ENCODE results near the gene KLHL3. TPM values are rescaled to one million over a fixed set of nuclear protein-coding genes. Genes with fewer than 3 reads are reported as not detected.

Gene KLHL3
- total RNA-seq, 6 donors from 2014 or later, result 2.7 to 17.8 (median 5.2) TPM

DNA sequence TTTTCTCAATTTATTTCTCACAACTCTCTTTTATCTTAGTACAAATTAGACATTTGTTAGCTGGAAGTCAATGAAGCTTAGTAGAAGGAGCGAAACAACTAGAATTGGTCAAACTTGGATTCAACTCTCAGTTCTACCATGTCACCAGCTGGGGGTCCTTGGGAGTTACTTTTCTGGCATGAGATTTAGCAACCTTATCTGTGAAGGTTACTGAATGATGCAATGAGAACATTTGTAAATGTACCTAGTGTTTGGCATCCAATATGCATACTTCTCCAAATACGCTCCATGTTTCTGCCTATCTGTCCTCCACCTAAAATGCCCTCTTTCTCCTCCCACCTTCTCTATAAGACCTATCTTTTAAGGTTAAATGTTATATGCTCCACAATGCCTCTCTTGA lies 12.0 kb upstream of the KLHL3 start:
- TF ChIP-seq, protein P1, sequence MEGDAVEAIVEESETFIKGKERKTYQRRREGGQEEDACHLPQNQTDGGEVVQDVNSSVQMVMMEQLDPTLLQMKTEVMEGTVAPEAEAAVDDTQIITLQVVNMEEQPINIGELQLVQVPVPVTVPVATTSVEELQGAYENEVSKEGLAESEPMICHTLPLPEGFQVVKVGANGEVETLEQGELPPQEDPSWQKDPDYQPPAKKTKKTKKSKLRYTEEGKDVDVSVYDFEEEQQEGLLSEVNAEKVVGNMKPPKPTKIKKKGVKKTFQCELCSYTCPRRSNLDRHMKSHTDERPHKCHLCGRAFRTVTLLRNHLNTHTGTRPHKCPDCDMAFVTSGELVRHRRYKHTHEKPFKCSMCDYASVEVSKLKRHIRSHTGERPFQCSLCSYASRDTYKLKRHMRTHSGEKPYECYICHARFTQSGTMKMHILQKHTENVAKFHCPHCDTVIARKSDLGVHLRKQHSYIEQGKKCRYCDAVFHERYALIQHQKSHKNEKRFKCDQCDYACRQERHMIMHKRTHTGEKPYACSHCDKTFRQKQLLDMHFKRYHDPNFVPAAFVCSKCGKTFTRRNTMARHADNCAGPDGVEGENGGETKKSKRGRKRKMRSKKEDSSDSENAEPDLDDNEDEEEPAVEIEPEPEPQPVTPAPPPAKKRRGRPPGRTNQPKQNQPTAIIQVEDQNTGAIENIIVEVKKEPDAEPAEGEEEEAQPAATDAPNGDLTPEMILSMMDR (IDR thresholded peaks at IDR 0.05), result no peak
- no peak for TF ChIP-seq EP300 (IDR thresholded peaks at IDR 0.05)
- DNase-seq (no peak), ATAC-seq (ENCODE audit: low FRiP score in 2 of 2) (no peak)
- Histone ChIP-seq H3K27ac (no peak overlapping the region), H3K36me3 (no peaks in the 10 kb centered on the region), H3K4me3 (no peak overlapping the region), H3K4me1 (peaks cover 17 to 35% (median 22%) of the 10 kb centered on the region in 4 donors), H3K27me3 (no peaks in the 10 kb centered on the region), H3K9me3 (no peaks in the 10 kb centered on the region)
- 93 to 97% methylated on average over 2 of the region's 2 CpGs for WGBS, 2 donors

DNA sequence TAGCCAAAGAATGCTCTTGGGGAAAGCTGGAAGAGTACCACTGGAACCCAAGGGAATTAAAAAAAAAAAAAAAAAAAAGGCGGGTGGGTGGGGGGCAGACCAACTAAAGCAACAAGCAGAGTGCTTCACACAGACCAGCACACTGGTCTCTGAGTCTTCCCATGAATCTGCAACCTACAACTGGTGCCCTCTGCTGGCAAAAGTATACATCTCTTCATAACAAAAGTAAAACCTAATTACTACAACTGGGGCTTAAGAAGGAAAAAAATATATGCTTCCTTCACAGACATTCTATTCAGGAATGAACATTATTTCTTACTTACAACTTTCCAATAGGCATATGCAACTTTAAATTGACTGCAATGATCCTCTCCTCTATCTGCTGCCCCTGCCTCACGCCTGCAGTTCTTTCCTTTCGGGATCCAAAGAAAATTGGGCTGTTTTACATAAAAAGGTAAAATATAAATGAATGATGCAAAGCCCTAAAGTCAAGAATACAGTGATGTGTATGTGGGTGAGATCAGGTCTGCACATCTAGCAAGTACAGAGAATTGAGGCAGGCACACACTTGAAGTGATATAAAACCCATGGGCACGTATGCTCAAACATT lies 7.2 kb upstream of the KLHL3 start:
- no peaks in the 10 kb centered on the region for H3K36me3 ChIP-seq
- H3K27me3 ChIP-seq, result no peaks in the 10 kb centered on the region
- peak; percentile 83 to 87 for ATAC-seq (ENCODE audit: low FRiP score in 2 of 2)
- peak in 1 of 2 donors; percentile 38 for DNase-seq
- 72 to 73% methylated on average over 4 of the region's 4 CpGs for WGBS, 2 donors
- peaks cover 0 to 3% (median under 1%) of the 10 kb centered on the region in 4 donors for H3K4me1 ChIP-seq
- peaks cover 0 to under 1% (median 0%) of the 10 kb centered on the region in 4 donors for H3K9me3 ChIP-seq
- TF ChIP-seq, protein P1 (IDR thresholded peaks at IDR 0.05), result peak; percentile 27 to 64 (median 47)
- no peak for TF ChIP-seq POLR2A (IDR thresholded peaks at IDR 0.05)
- TF ChIP-seq POLR2AphosphoS5 (IDR thresholded peaks at IDR 0.05), result no peak
- H3K27ac ChIP-seq, result no peak overlapping the region
- no peak overlapping the region for H3K4me3 ChIP-seq

DNA sequence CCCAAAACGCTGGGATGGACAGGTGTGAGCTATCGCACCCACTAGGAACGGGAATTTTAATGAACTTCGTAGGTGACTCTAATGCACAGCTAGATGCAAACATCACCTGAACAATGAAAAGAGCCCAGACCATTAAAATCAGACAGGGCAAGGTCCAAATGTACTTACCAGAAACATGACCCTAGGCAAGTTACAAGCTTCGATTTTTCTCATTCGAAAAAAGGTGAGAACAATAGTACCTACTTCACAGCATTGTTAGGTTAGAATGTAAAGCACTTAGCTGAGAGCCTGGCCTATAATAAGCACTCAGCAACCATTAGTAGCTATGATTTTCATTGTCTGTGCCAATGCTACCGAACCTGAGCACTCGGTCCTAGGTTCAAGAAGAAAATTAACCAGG lies 5.8 kb upstream of the KLHL3 start:
- TF ChIP-seq POLR2A (IDR thresholded peaks at IDR 0.05), result no peak
- 82 to 87% methylated on average over 8 of the region's 8 CpGs for WGBS, 2 donors
- Histone ChIP-seq H3K27me3 (no peaks in the 10 kb centered on the region), H3K4me3 (no peak overlapping the region), H3K36me3 (no peaks in the 10 kb centered on the region), H3K27ac (no peak overlapping the region), H3K9me3 (peaks cover 0 to 3% (median 0%) of the 10 kb centered on the region in 4 donors), H3K4me1 (peaks cover 3 to 14% (median 7%) of the 10 kb centered on the region in 4 donors)
- no peak for ATAC-seq (ENCODE audit: low FRiP score in 2 of 2)
- no peak for DNase-seq

DNA sequence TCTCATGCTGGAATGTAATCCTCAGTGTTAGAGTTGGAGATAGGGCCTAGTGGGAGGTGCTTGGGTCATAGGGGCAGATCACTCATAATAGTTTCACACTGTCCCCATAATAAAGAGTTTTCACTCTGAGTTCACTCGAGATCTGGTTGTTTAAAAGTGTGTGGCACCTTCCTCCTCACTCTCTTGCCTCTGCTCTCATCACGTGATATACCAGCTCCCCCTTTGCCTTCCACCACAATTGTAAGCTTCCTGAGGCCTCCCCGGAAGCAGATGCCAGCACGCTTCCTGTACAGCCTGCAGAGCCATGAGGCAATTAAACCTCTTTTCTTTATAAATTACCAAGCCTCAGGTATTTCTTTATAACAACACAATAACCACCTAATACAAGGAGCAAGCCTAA lies 3.8 kb upstream of the KLHL3 start:
- no peak for DNase-seq
- peaks cover 0 to 3% (median 0%) of the 10 kb centered on the region in 4 donors for H3K9me3 ChIP-seq
- H3K4me1 ChIP-seq, result peaks cover 14 to 34% (median 21%) of the 10 kb centered on the region in 4 donors
- no peaks in the 10 kb centered on the region for H3K36me3 ChIP-seq
- no peak overlapping the region for H3K4me3 ChIP-seq
- WGBS, 2 donors, result 70 to 76% methylated on average over 4 of the region's 4 CpGs
- H3K27me3 ChIP-seq, result no peaks in the 10 kb centered on the region
- ATAC-seq (ENCODE audit: low FRiP score in 2 of 2), result no peak
- no peak overlapping the region for H3K27ac ChIP-seq
- TF ChIP-seq POLR2AphosphoS5 (IDR thresholded peaks at IDR 0.05) (no peak), POLR2A (IDR thresholded peaks at IDR 0.05) (no peak)
- TF ChIP-seq, protein P1 (IDR thresholded peaks at IDR 0.05), result no peak

DNA sequence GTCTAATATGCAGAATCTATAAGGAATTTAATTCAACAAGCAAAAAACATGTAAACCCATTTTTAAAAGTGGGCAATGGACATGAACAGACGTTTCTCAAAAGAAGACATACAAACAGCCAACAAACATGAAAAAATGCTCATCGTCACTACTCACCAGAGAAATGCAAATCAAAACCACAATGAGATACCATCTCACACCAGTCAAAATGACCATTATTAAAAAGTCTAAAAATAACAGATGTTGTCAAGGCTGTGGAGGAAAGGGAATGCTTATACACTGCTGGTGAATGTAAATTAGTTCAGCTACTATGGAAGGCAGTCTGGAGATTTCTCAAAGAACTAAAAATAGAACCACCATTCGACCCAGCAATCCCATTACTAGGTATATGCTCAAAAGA lies 3.1 kb upstream of the KLHL3 start:
- TF ChIP-seq POLR2A (IDR thresholded peaks at IDR 0.05) (no peak), POLR2AphosphoS5 (IDR thresholded peaks at IDR 0.05) (no peak), EP300 (IDR thresholded peaks at IDR 0.05) (no peak)
- TF ChIP-seq, protein P1 (IDR thresholded peaks at IDR 0.05), result no peak
- Histone ChIP-seq H3K4me1 (peaks cover 15 to 37% (median 23%) of the 10 kb centered on the region in 4 donors), H3K9me3 (peaks cover 0 to 3% (median 0%) of the 10 kb centered on the region in 4 donors), H3K27me3 (no peaks in the 10 kb centered on the region), H3K27ac (no peak overlapping the region), H3K4me3 (no peak overlapping the region), H3K36me3 (no peaks in the 10 kb centered on the region)
- WGBS, 2 donors, result 82% methylated on average over 3 of the region's 3 CpGs
- no peak for ATAC-seq (ENCODE audit: low FRiP score in 2 of 2)
- DNase-seq, result no peak

Measured in upper lobe of left lung (tissue), 6 donors.